Activated CD4-positive, alpha-beta T cell treated with anti-CD3 and anti-CD28 coated beads, Interleukin-2, amount 50 U/mL, for 4 hours (primary cell): ENCODE data around the gene MRPL10.

Experiments
- DNase-seq, 2 experiments: peaks; one replicate each; pipeline ENCODE4 v3.0.0-alpha.2; 2020

Gene MRPL10

GRCh38 chr17:47857551-47858455 lies 26.5 kb upstream of the MRPL10 start:
- DNase-seq = no peak

- DNase-seq = no peak
These were observed 25.5 kb upstream of the MRPL10 start for GRCh38 chr17:47856830-47857229.

- DNase-seq = no peak
These were observed 24.4 kb upstream of the MRPL10 start for GRCh38 chr17:47855737-47856136.

- no peak for DNase-seq
These were observed 22.3 kb upstream of the MRPL10 start for GRCh38 chr17:47853616-47854015.

- no peak for DNase-seq
These were observed 21.0 kb upstream of the MRPL10 start for GRCh38 chr17:47852113-47852949.

GRCh38 chr17:47851764-47852112 lies 20.4 kb upstream of the MRPL10 start:
- no peak for DNase-seq

- peak; percentile 60 to 70 for DNase-seq
These were observed 19.6 kb upstream of the MRPL10 start, which contains the start of gene SP6 for GRCh38 chr17:47850692-47851573. Gene SP6, minus strand, starts transcription at chr17:47851163. Its CDS starts 2,734 bp downstream, at chr17:47848429.

GRCh38 chr17:47850373-47850691 lies 19.0 kb upstream of the MRPL10 start:
- no peak for DNase-seq

- no peak for DNase-seq
These were observed 16.8 kb upstream of the MRPL10 start for GRCh38 chr17:47848198-47848513.

GRCh38 chr17:47847341-47848197 lies 16.2 kb upstream of the MRPL10 start:
- peak in 1 of 2 experiments; percentile 17 for DNase-seq

GRCh38 chr17:47846716-47847340 lies 15.5 kb upstream of the MRPL10 start:
- DNase-seq = no peak

GRCh38 chr17:47845716-47846075 lies 14.4 kb upstream of the MRPL10 start:
- no peak for DNase-seq

- DNase-seq = no peak
These were observed 13.7 kb upstream of the MRPL10 start for GRCh38 chr17:47844814-47845715.

GRCh38 chr17:47844227-47844626 lies 12.9 kb upstream of the MRPL10 start:
- DNase-seq = no peak

GRCh38 chr17:47843391-47843730 lies 12.0 kb upstream of the MRPL10 start:
- no peak for DNase-seq

- no peak for DNase-seq
These were observed 10.3 kb upstream of the MRPL10 start for GRCh38 chr17:47841488-47842291.

- peak; percentile 78 to 80 for DNase-seq
These were observed 9.6 kb upstream of the MRPL10 start, which contains the start of gene SCRN2 for GRCh38 chr17:47840742-47841487. Gene SCRN2, minus strand, starts transcription at chr17:47841273. Its CDS starts 430 bp downstream, at chr17:47840843.

- no peak for DNase-seq
These were observed 8.8 kb upstream of the MRPL10 start for GRCh38 chr17:47840001-47840741.
